ENCODE data around the gene NUTM1. TPM values are rescaled to one million over a fixed set of nuclear protein-coding genes. Genes with fewer than 3 reads are reported as not detected.

NUTM1 gene
- total RNA-seq, 4 donors from 2014 or later: not detected

DNA sequence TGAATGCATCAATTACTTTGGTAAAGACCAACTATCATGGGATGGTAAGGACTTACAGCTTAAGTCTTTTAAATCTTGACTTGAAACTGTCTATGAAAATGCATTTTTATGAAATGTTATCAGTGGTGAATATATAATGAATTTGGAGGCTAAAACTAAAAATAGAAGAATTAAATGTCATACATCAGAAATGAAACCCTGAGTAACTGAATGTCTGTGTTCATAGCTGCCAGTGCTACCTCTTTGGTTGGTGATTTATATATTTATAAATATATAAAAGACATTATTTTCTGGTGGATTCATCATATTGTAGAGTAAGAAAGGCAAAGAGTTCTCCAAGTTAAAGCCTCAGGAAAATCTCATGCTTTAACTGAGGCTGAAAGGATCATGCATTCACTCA, 17.7 kb upstream of the NUTM1 start:
- TF ChIP-seq POLR2A (IDR thresholded peaks at IDR 0.05): no peak
- TF ChIP-seq, protein P1, sequence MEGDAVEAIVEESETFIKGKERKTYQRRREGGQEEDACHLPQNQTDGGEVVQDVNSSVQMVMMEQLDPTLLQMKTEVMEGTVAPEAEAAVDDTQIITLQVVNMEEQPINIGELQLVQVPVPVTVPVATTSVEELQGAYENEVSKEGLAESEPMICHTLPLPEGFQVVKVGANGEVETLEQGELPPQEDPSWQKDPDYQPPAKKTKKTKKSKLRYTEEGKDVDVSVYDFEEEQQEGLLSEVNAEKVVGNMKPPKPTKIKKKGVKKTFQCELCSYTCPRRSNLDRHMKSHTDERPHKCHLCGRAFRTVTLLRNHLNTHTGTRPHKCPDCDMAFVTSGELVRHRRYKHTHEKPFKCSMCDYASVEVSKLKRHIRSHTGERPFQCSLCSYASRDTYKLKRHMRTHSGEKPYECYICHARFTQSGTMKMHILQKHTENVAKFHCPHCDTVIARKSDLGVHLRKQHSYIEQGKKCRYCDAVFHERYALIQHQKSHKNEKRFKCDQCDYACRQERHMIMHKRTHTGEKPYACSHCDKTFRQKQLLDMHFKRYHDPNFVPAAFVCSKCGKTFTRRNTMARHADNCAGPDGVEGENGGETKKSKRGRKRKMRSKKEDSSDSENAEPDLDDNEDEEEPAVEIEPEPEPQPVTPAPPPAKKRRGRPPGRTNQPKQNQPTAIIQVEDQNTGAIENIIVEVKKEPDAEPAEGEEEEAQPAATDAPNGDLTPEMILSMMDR (IDR thresholded peaks at IDR 0.05): no peak
- peaks cover 0 to 4% (median 0%) of the 10 kb centered on the region in 4 donors for H3K4me1 ChIP-seq
- no peak for DNase-seq
- H3K9me3 ChIP-seq: no peaks in the 10 kb centered on the region
- H3K4me3 ChIP-seq: no peak overlapping the region
- H3K27me3 ChIP-seq: no peaks in the 10 kb centered on the region
- no peaks in the 10 kb centered on the region for H3K36me3 ChIP-seq
- no peak overlapping the region for H3K27ac ChIP-seq

DNA sequence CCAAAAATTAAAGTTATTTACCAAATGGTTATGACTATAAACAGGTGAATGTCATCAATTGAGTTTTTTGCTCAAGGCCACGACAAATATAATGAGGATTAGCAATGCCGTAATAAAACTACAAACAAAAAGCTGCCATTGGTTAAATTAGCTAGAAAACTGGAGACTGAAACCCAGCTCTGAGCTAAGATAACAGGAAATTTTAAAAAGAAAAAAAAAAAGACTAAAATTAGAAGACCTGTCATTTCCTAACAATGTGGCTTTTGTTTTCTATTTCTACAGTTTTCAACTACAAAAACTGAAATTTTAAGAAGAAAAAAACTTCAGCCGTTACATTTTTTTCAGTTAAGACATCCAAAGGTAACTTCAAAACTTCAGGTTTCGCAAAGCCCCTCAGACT, 15.2 kb upstream of the NUTM1 start:
- peaks cover 0 to 4% (median 0%) of the 10 kb centered on the region in 4 donors for H3K4me1 ChIP-seq
- H3K27me3 ChIP-seq: no peaks in the 10 kb centered on the region
- H3K27ac ChIP-seq: peak overlapping the region in 1 of 4 donors; percentile 50
- no peak overlapping the region for H3K4me3 ChIP-seq
- H3K36me3 ChIP-seq: no peaks in the 10 kb centered on the region
- DNase-seq: no peak
- H3K9me3 ChIP-seq: no peaks in the 10 kb centered on the region
- TF ChIP-seq, protein P1 (IDR thresholded peaks at IDR 0.05): no peak
- TF ChIP-seq POLR2A (IDR thresholded peaks at IDR 0.05): no peak

DNA sequence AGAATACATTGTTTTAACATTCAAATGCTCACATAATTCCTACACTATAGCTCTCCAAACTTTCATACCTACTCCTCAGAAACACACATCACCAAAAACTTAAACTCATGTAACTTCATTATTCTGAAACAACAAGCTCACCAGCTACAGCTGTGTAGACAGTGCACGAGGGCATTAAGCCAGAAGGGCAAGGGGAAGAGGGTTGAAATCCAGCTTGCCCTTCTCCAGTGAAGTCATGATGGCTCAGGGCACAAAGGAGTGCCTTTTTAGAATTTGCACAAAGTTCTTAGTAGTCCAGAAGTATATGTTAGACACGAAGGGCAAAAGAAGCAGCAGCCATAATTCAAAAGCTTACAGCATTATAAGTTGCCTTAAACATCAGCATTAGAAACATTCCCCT, 14.1 kb upstream of the NUTM1 start:
- no peak for DNase-seq
- Histone ChIP-seq H3K4me1 (peaks cover 0 to 4% (median 0%) of the 10 kb centered on the region in 4 donors), H3K36me3 (no peaks in the 10 kb centered on the region), H3K9me3 (no peaks in the 10 kb centered on the region), H3K27me3 (no peaks in the 10 kb centered on the region), H3K27ac (peak overlapping the region in 1 of 4 donors; percentile 50), H3K4me3 (no peak overlapping the region)
- TF ChIP-seq, protein P1 (IDR thresholded peaks at IDR 0.05): no peak
- no peak for TF ChIP-seq POLR2A (IDR thresholded peaks at IDR 0.05)

DNA sequence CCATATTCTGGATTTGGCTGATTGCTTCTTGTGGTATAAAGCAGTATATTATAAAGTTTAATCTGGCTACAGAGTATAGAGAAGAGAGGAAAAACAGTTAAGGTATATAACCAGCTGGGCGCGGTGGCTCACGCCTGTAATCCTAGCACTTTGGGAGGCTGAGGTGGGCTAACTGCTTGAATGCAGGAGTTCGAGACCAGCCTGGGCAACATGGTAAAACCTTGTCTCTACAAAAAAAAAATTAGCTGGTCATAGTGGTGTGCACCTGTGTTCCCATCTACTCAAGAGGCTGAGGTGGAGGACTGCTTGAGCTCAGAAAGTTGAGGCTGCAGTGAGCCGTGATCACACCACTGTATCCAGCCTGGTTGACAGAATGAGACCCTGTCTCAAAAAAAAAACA, 12.8 kb upstream of the NUTM1 start:
- H3K36me3 ChIP-seq: no peaks in the 10 kb centered on the region
- DNase-seq: no peak
- peaks cover 0 to 4% (median 0%) of the 10 kb centered on the region in 4 donors for H3K4me1 ChIP-seq
- no peak for TF ChIP-seq POLR2A (IDR thresholded peaks at IDR 0.05)
- TF ChIP-seq, protein P1 (IDR thresholded peaks at IDR 0.05): no peak
- H3K4me3 ChIP-seq: no peak overlapping the region
- H3K27me3 ChIP-seq: no peaks in the 10 kb centered on the region
- no peaks in the 10 kb centered on the region for H3K9me3 ChIP-seq
- H3K27ac ChIP-seq: no peak overlapping the region

DNA sequence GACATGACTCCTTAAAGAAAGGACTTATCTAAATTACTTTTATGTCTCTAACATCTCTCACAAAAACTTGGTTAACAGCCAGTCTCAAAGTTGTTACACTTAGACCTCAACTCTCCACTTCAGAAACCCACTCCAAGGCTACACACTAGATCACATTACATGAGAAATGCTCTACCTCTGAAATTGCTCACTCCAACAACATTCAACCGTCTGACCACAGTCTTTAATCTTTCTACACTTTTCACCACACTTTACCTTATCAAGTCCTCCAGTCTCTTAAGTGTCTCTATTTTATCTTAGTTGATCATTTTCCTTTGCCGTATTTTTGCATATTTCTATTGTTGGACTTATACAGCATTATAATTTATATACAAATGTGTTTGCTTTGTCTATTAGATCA, 11.3 kb upstream of the NUTM1 start:
- Histone ChIP-seq H3K9me3 (no peaks in the 10 kb centered on the region), H3K4me1 (peaks cover 0 to 7% (median 2%) of the 10 kb centered on the region in 4 donors), H3K27ac (no peak overlapping the region), H3K4me3 (no peak overlapping the region), H3K27me3 (no peaks in the 10 kb centered on the region), H3K36me3 (no peaks in the 10 kb centered on the region)
- no peak for DNase-seq
- TF ChIP-seq, protein P1 (IDR thresholded peaks at IDR 0.05): no peak
- TF ChIP-seq POLR2A (IDR thresholded peaks at IDR 0.05): no peak
